Panc1 (cell line): Measurements from ENCODE around the gene KNDC1.

Experiments
- CTCF ChIP-seq: fragments of 450-650 bp; IDR thresholded peaks from 2 replicates; pipeline ENCODE4 v1.5.1; 2017; ENCODE audit warnings: mild to moderate bottlenecking
- POLR2AphosphoS5 ChIP-seq: IDR thresholded peaks from 2 replicates; pipeline ENCODE4 v1.6.1; 2012; ENCODE audit warnings: mild to moderate bottlenecking, low read depth, low read length, moderate library complexity
- TF ChIP-seq, protein P1 (sequence below), 2 experiments: IDR thresholded peaks; 2 replicates each; pipeline ENCODE4 v1.6.1; 2011 to 2012; ENCODE audit warnings: low read depth in 2 of 2, control low read depth in 1 of 2, low read length in 1 of 2, mild to moderate bottlenecking in 1 of 2, moderate library complexity in 1 of 2; ENCODE audit not compliant: insufficient read depth in 1 of 2

GRCh38 chr10:133200621-133201031 is 40.6 kb downstream of the KNDC1 start:
- TF ChIP-seq CTCF (no peak), POLR2AphosphoS5 (no peak)
- TF ChIP-seq, protein P1, sequence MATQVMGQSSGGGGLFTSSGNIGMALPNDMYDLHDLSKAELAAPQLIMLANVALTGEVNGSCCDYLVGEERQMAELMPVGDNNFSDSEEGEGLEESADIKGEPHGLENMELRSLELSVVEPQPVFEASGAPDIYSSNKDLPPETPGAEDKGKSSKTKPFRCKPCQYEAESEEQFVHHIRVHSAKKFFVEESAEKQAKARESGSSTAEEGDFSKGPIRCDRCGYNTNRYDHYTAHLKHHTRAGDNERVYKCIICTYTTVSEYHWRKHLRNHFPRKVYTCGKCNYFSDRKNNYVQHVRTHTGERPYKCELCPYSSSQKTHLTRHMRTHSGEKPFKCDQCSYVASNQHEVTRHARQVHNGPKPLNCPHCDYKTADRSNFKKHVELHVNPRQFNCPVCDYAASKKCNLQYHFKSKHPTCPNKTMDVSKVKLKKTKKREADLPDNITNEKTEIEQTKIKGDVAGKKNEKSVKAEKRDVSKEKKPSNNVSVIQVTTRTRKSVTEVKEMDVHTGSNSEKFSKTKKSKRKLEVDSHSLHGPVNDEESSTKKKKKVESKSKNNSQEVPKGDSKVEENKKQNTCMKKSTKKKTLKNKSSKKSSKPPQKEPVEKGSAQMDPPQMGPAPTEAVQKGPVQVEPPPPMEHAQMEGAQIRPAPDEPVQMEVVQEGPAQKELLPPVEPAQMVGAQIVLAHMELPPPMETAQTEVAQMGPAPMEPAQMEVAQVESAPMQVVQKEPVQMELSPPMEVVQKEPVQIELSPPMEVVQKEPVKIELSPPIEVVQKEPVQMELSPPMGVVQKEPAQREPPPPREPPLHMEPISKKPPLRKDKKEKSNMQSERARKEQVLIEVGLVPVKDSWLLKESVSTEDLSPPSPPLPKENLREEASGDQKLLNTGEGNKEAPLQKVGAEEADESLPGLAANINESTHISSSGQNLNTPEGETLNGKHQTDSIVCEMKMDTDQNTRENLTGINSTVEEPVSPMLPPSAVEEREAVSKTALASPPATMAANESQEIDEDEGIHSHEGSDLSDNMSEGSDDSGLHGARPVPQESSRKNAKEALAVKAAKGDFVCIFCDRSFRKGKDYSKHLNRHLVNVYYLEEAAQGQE (IDR thresholded peaks at IDR 0.05; ENCODE audit: insufficient read depth in 1 of 2, low read depth in 2 of 2, low read length in 1 of 2), result no peak
